Measurements from ENCODE around the gene RPS6KA5.

GRCh38 chr14:90940318-90940962, 120.0 kb downstream of the RPS6KA5 start:
- no peak for TF ChIP-seq POLR2A (IDR thresholded peaks at IDR 0.05)
- TF ChIP-seq CTCF (IDR thresholded peaks at IDR 0.05), result no peak
